ENCODE measurements around the gene TBC1D25.
"Not testable (repeated sequence)": the region's sequence is repeated elsewhere in the genome, so short reads cannot be mapped to it uniquely, and the experiment has no call there.

TBC1D25 gene

GRCh38 chrX:48514868-48515460 is 24.6 kb upstream of the TBC1D25 start:
- no peak for DNase-seq

- DNase-seq: no peak
These were observed 23.7 kb upstream of the TBC1D25 start for GRCh38 chrX:48515842-48516241.

GRCh38 chrX:48516285-48516684 is 23.2 kb upstream of the TBC1D25 start:
- no peak for DNase-seq

- DNase-seq: no peak
These were observed 22.5 kb upstream of the TBC1D25 start for GRCh38 chrX:48516987-48517386.

GRCh38 chrX:48519481-48519880 is 20.0 kb upstream of the TBC1D25 start:
- not testable (repeated sequence) for DNase-seq

- DNase-seq: no peak
These were observed 19.1 kb upstream of the TBC1D25 start for GRCh38 chrX:48520455-48520854.

GRCh38 chrX:48520976-48521352 is 18.6 kb upstream of the TBC1D25 start:
- DNase-seq: peak in 7 of 51 donors; percentile 0 to 56 (median 11)

GRCh38 chrX:48521353-48522243 is 17.9 kb upstream of the TBC1D25 start, which contains the start of gene EBP:
Gene EBP (plus strand): TSS chrX:48521808. CDS start chrX:48523772, 1,964 bp downstream.
- DNase-seq: peak in 49 of 51 donors; percentile 17 to 86 (median 63)

GRCh38 chrX:48522291-48522690 is 17.2 kb upstream of the TBC1D25 start:
- DNase-seq: no peak

- DNase-seq: no peak
These were observed 15.8 kb upstream of the TBC1D25 start for GRCh38 chrX:48523682-48524081.

GRCh38 chrX:48525853-48526252 is 13.7 kb upstream of the TBC1D25 start:
- not testable (repeated sequence) for DNase-seq

- no peak for DNase-seq
These were observed 8.8 kb upstream of the TBC1D25 start for GRCh38 chrX:48530736-48531135.

GRCh38 chrX:48531358-48531959 is 8.1 kb upstream of the TBC1D25 start:
- DNase-seq: no peak

- DNase-seq: no peak
These were observed 7.4 kb upstream of the TBC1D25 start for GRCh38 chrX:48532161-48532560.

GRCh38 chrX:48533165-48533564 is 6.3 kb upstream of the TBC1D25 start:
- no peak for DNase-seq

- peak in 1 of 51 donors; percentile 24 for DNase-seq
These were observed 721 bp upstream of the TBC1D25 start for GRCh38 chrX:48538641-48539344.

- DNase-seq: peak in 19 of 51 donors; percentile 12 to 57 (median 33)
These were observed 488 bp downstream of the TBC1D25 start for GRCh38 chrX:48540028-48540375.

- no peak for DNase-seq
These were observed 966 bp downstream of the TBC1D25 start for GRCh38 chrX:48540480-48540879.

- no peak for DNase-seq
These were observed 1.8 kb downstream of the TBC1D25 start for GRCh38 chrX:48541140-48541814.

GRCh38 chrX:48548871-48549270 is 9.4 kb downstream of the TBC1D25 start:
- no peak for DNase-seq

GRCh38 chrX:48555731-48556325 is 16.3 kb downstream of the TBC1D25 start:
- DNase-seq: not testable (repeated sequence)
